GM19025 (cell line): ENCODE results near the gene RTL1.

Source experiments
- ATAC-seq: cut with Tn5 transposase; IDR thresholded peaks from one replicate; pipeline ENCODE4 v1.9.1; 2021; ENCODE audit warnings: mild to moderate bottlenecking, low read depth, moderate library complexity; ENCODE audit not compliant: unreplicated experiment

RTL1 gene

GRCh38 chr14:100882991-100883788, 20.3 kb downstream of the RTL1 start:
- no peak for ATAC-seq

DNA sequence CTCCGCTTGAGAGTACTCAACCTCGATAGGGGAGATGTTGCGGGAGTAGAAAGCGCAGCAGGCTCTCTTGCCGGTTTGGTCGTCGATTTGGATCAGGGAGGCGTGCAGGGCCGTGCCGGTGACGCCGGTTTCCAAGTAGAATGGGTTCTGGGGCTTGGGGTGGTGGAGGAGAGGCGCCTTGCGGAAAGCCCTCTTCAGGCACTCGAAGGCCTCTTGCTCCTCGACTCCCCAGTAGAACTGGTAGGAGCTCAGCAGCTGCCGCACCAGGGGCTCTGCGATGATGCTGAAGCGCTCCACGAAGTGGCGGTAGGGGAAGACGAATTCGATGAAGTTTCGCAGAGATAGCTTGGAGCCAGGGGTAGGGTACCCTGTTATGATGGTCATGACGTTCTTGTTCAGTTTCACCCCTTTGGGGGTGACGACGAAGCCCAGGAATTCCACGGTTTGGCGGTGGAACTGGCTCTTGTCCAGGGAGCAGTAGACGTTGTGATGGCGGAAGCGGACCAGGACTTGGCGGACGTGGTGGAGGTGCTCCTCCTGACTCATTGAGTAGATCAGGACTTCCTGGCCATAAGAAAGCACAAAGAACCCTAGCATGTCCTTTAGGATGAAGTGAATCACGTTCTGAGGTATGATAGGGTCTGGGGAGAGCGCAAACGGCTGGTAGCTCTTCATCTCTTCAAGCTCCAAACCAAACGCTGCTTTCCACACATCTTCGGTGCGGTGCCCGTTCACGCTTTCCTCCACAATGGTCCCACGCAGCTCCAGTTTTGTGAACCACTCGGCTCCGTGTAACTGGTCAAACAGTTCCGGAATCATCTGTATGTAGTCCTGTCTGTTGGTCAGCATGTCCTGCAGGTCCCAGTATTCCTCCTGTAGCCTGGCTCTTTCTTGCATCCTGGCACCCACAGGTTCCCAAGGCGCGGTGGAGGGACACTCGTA, 21.2 kb downstream of the RTL1 start:
- ATAC-seq = no peak

GRCh38 chr14:100881211-100882025, 22.1 kb downstream of the RTL1 start:
- no peak for ATAC-seq

- ATAC-seq = no peak
Measured at GRCh38 chr14:100880271-100881101, 23.0 kb downstream of the RTL1 start.

GRCh38 chr14:100879782-100880181, 23.7 kb downstream of the RTL1 start:
- no peak for ATAC-seq

DNA sequence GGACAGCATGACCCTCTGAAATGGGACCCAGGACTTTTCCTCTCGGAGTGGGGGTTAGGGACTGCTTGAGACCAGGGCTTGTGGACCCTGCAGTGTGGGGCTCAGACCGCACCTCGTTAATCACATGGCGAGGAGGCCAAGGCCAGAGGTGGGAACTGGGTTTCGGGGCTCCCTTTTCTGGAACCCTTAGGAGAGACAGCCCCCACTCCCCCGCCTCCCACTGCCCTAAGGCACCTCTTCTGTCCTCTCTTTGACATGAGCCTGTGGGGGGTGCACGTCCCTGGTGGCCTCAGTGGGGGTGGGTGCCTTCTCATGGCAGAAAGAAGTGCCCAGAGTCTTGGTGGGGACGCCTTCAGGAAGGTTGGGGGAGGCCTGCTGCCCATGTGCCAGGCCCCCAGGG, 24.3 kb downstream of the RTL1 start:
- no peak for ATAC-seq

GRCh38 chr14:100878271-100879146, 25.0 kb downstream of the RTL1 start:
- ATAC-seq = no peak

GRCh38 chr14:100875861-100876590, 27.5 kb downstream of the RTL1 start:
- no peak for ATAC-seq

- no peak for ATAC-seq
Measured at GRCh38 chr14:100875126-100875525, 28.4 kb downstream of the RTL1 start.

DNA sequence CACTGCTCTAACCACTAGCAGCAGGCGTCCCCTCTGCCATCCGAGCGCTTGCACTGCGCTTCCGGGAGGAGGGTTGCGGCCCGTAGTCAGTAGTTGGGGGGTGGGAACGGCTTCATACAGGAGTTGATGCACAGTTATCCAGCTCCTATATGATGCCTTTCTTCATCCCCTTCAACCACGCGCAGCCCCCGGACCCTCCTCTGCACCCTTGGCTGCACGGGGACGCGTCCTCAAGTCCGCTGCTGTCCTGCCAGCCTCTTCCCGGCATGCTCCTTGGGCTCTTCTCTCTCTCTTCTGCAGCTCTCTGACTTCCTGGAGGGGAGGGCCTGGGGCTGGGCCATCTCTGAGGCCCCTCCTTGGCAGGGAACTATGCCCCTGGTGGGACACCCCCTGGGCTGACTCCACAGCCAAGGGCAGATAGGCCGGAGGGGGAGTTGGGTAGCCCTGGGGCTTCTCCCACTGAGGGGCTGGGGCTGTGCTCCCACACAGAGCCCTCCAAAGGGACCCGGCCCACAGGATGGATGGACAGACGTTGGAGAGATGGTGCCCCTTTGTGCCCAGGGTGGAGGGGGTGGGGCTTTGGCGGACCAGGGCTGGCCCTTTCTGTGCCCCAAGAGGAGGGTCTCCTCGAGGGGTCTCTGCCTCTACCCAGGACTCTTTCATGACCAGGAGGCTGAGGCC, 29.0 kb downstream of the RTL1 start:
- no peak for ATAC-seq

DNA sequence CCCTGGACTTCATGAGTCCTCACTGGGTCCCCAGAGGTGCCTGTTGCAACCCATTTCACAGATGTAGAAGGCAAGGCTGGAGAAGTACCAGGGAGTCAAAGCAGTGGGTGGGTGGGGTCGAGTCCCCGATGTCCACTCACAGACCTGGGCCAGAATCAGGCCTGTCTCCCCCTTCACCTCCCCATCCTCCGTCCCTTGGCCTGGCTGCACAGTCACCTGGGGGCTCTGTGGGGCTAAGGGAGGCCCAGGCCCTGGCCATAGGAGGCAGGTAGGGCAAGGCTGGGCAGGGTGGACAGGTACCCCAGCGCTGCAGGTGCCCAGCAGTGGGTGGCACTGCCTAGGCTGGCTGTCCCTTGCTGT, 29.5 kb downstream of the RTL1 start:
- no peak for ATAC-seq

DNA sequence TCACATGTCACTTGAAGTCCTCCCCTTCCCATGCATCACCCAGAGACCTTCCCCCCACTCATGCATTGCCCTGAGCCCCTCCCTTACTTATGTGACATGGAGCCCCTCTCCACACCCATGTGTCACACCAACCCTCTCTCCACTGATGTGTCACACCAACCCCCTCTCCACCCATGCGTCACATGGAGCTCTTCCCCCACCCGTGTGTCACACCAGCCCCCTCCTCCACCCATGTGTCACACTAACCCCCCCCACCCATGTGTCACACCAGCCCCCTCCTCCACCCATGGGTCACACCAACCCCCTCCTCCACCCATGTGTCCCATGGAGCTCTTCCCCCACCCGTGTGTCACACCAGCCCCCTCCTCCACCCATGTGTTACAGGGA, 30.4 kb downstream of the RTL1 start:
- ATAC-seq = no peak

- no peak for ATAC-seq
Measured at GRCh38 chr14:100872259-100873095, 31.0 kb downstream of the RTL1 start.

DNA sequence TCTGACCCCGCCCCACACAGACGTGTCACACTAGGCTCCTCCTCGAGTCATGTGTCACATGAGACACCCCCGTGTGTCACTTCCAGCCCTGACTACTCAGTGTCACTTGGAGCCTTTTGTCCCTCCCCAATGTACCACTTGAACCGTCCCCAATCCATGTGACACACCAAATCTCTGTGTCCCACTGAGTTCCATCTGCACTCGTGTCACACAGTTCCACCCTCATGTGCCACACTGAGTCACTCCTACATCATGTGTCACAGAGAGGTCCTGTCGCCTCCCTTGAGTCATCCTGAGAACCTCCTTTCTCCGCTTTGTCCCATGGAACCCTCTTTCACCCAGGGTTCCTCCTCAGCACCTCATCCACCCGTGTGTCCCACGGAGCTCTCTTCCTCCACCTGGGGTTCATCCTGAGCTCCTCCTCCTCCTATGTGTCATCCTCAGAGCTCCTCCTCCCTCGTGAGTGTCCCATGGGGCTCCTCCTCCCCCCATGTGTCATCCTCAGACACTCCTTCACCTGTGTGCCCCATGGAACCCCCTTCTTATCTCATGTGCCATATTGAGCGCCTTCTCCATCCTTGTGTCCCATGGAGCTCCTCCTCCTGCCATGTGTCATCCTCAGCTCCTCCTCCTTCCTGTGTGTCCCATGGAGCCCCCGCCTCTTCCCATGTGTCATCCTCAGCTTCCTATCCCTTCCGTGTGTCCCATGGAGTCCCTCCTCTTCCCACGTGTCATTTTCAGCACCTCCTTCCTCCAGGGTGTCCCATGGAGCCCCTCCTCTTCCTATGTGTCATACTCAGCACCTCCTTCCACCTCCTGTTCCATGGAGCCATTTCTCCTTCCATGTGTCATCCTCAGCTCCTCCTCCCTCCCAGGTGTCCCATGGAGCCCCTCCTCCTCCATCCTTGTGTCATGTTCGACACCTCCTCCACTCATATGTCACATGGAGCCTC, 32.0 kb downstream of the RTL1 start:
- no peak for ATAC-seq

DNA sequence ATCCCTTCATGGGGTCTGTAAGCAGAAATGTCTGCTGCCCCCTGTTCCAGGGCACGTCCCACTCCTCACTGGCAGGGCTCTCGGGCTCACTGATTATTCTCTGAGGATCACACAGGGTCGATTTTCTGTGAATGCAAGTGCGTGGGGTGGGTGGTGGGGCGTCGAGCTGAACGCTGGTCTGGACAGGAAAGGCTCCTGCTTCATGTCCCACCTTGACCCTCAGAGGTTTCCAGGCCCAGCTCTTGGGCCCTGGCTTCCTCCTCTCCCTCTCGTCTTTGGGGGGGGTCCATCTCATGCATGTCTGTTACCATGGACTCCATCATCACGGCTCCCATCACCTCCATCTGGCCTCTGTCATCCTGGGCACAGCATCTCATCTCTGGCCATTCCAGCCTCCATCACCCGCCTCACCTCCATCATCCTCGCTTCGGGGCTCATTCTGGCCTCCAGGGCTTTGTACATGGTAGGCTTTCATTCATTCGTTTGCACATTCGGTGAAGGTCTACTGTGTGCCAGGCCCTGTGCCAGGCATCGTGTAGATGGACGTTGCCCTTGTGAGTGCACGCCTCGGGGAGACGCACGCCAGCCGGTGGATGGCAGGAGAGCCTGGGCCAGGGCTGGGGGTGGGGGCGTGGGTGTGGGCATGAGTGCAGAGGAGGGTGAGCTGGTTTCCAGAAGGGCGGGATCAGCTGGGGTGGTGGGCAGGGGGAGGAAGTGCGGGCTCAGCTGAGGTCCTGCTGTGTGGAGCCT, 34.7 kb downstream of the RTL1 start:
- no peak for ATAC-seq
